ENCODE data around the gene CATSPER1. TPM values are rescaled to one million over a fixed set of nuclear protein-coding genes. Genes with fewer than 3 reads are reported as not detected.

Gene CATSPER1
- total and polyA plus RNA-seq, 2 donors (not counting 3 experiments of a cell fraction or from before 2014, with no cell fraction given) = 0.68 to 1.0 TPM

- Histone ChIP-seq H3K79me2 (ENCODE audit: control insufficient read depth, insufficient read depth, low read length) (no peaks in the 10 kb centered on the region), H3K4me3 (replicated peaks in 1 of 3; ENCODE audit: insufficient read depth in 1 of 3, low read depth in 1 of 3, low read length in 3 of 3) (no peak overlapping the region), H3K4me1 (ENCODE audit: control insufficient read depth, extremely low read depth, insufficient read depth, low read length) (no peaks in the 10 kb centered on the region), H3K9ac (replicated peaks; ENCODE audit: extremely low read depth, insufficient read depth, low read length) (no peak overlapping the region), H2AFZ (ENCODE audit: low read depth, low read length) (no peak overlapping the region), H3K27me3 (ENCODE audit: control insufficient read depth in 2 of 2, insufficient read depth in 2 of 2, low read length in 2 of 2) (peaks cover 0 to 10% of the 10 kb centered on the region in 2 experiments), H4K20me1 (replicated peaks; ENCODE audit: control insufficient read depth, extremely low read depth, insufficient read depth, low read length) (no peaks in the 10 kb centered on the region), H3K4me2 (ENCODE audit: insufficient read depth, low read length) (no peak overlapping the region), H3K9me3 (replicated peaks; ENCODE audit: control insufficient read depth, insufficient read depth, low read length) (no peaks in the 10 kb centered on the region), H3K9me1 (replicated peaks; ENCODE audit: control insufficient read depth, extremely low read depth, insufficient read depth, low read length) (no peaks in the 10 kb centered on the region), H3K36me3 (ENCODE audit: control insufficient read depth in 2 of 2, extremely low read depth in 1 of 2, insufficient read depth in 2 of 2, low read length in 2 of 2) (no peaks in the 10 kb centered on the region), H3K27ac (ENCODE audit: insufficient read depth, low read depth, low read length) (no peak overlapping the region)
- FAIRE-seq = no peak
- TF ChIP-seq POLR2AphosphoS5 (IDR thresholded peaks at IDR 0.05; ENCODE audit: insufficient read depth, low read depth, low read length) (no peak), POLR2A (IDR thresholded peaks at IDR 0.05; ENCODE audit: low read depth, low read length) (no peak), FOS (IDR thresholded peaks at IDR 0.05; ENCODE audit: borderline replicate concordance, insufficient read depth, low read length) (no peak), GATA2 (IDR thresholded peaks at IDR 0.05; ENCODE audit: insufficient read depth, insufficient read length, low read depth, low read length) (no peak)
- no TSS peak for BruUV-seq (replicated peaks)
- ChIA-PET CTCF (interaction anchor here (2.2 to 3.3 kb wide), 2 partner anchors 9 to 14 kb away, joined by 8 to 18 read pairs; no protein-coding TSS in a partner anchor), POLR2A (no interaction called here)
- DNase-seq (ENCODE audit: low read depth, low spot score) = no peak
- dilution Hi-C loops (cut with MboI; ENCODE audit: extremely low pct_ligation_motif_present, low sequenced_read_pairs) = no loop called here
- intact Hi-C loops (cut with micrococcal nuclease) = no loop called here
Measured at GRCh38 chr11:66036334-66036710, 10.0 kb upstream of the CATSPER1 start.

GRCh38 chr11:66035653-66036333 is 9.5 kb upstream of the CATSPER1 start:
- Histone ChIP-seq H3K9me1 (replicated peaks; ENCODE audit: control insufficient read depth, extremely low read depth, insufficient read depth, low read length) (no peaks in the 10 kb centered on the region), H3K4me2 (ENCODE audit: insufficient read depth, low read length) (no peak overlapping the region), H2AFZ (ENCODE audit: low read depth, low read length) (no peak overlapping the region), H3K79me2 (ENCODE audit: control insufficient read depth, insufficient read depth, low read length) (no peaks in the 10 kb centered on the region), H3K4me1 (ENCODE audit: control insufficient read depth, extremely low read depth, insufficient read depth, low read length) (no peaks in the 10 kb centered on the region), H3K36me3 (ENCODE audit: control insufficient read depth in 2 of 2, extremely low read depth in 1 of 2, insufficient read depth in 2 of 2, low read length in 2 of 2) (no peaks in the 10 kb centered on the region), H3K9ac (replicated peaks; ENCODE audit: extremely low read depth, insufficient read depth, low read length) (no peak overlapping the region), H3K4me3 (replicated peaks in 1 of 3; ENCODE audit: insufficient read depth in 1 of 3, low read depth in 1 of 3, low read length in 3 of 3) (no peak overlapping the region), H3K27ac (ENCODE audit: insufficient read depth, low read depth, low read length) (no peak overlapping the region), H4K20me1 (replicated peaks; ENCODE audit: control insufficient read depth, extremely low read depth, insufficient read depth, low read length) (no peaks in the 10 kb centered on the region), H3K27me3 (ENCODE audit: control insufficient read depth in 2 of 2, insufficient read depth in 2 of 2, low read length in 2 of 2) (peaks cover 0 to 10% of the 10 kb centered on the region in 2 experiments), H3K9me3 (replicated peaks; ENCODE audit: control insufficient read depth, insufficient read depth, low read length) (no peaks in the 10 kb centered on the region)
- BruUV-seq (replicated peaks) = no TSS peak
- TF ChIP-seq MAX (IDR thresholded peaks at IDR 0.05; ENCODE audit: insufficient read depth, insufficient read length) (no peak), GATA2 (IDR thresholded peaks at IDR 0.05; ENCODE audit: insufficient read depth, insufficient read length, low read depth, low read length) (no peak), FOS (IDR thresholded peaks at IDR 0.05; ENCODE audit: borderline replicate concordance, insufficient read depth, low read length) (no peak), POLR2AphosphoS5 (IDR thresholded peaks at IDR 0.05; ENCODE audit: insufficient read depth, low read depth, low read length) (no peak), POLR2A (IDR thresholded peaks at IDR 0.05; ENCODE audit: low read depth, low read length) (no peak), CTCF (IDR thresholded peaks at IDR 0.05; ENCODE audit: extremely low read depth in 1 of 2, insufficient read depth in 1 of 2, low read depth in 1 of 2, low read length in 2 of 2) (no peak), MYC (IDR thresholded peaks at IDR 0.05; ENCODE audit: low read depth, low read length) (no peak), EZH2 (IDR thresholded peaks at IDR 0.05; ENCODE audit: borderline replicate concordance, low read depth, low read length, severe bottlenecking) (no peak), JUN (IDR thresholded peaks at IDR 0.05; ENCODE audit: borderline replicate concordance, insufficient read depth, insufficient read length, low read depth) (no peak)
- FAIRE-seq (no peak), DNase-seq (ENCODE audit: low read depth, low spot score) (no peak)
- ChIA-PET CTCF (interaction anchor here (2.2 to 3.3 kb wide), 2 partner anchors 10 to 14 kb away, joined by 8 to 18 read pairs; no protein-coding TSS in a partner anchor), POLR2A (no interaction called here)
- dilution Hi-C loops (cut with MboI; ENCODE audit: extremely low pct_ligation_motif_present, low sequenced_read_pairs) (no loop called here), intact Hi-C loops (cut with micrococcal nuclease) (no loop called here)

All from endothelial cell of umbilical vein (primary cell).